GM19238 (cell line): ENCODE measurements around the gene C1orf232.

Experiments used
- DNase-seq: peaks from one replicate; pipeline ENCODE4 v3.0.0; 2011; ENCODE audit warnings: low spot score; ENCODE audit not compliant: insufficient read length

The C1orf232 gene

DNA sequence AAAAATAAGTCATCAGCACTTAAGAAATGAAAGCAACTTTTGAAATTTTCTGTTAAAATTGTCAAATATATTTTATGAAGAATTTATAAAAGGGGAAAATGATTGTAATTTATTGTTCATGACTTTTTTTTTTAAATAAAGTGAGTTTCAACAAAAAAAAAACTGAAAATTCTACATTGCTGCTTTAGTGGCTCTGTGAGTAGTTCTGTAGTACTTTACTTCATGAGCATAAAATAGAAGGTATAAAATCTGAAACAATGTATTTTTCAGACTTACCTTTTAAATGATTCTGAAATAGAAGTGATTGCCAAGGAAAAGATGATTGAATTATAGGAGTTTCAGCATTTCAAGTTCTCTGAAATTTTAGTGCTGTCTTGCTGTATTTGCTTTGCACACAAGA, 43.4 kb downstream of the C1orf232 start:
- no peak for DNase-seq

DNA sequence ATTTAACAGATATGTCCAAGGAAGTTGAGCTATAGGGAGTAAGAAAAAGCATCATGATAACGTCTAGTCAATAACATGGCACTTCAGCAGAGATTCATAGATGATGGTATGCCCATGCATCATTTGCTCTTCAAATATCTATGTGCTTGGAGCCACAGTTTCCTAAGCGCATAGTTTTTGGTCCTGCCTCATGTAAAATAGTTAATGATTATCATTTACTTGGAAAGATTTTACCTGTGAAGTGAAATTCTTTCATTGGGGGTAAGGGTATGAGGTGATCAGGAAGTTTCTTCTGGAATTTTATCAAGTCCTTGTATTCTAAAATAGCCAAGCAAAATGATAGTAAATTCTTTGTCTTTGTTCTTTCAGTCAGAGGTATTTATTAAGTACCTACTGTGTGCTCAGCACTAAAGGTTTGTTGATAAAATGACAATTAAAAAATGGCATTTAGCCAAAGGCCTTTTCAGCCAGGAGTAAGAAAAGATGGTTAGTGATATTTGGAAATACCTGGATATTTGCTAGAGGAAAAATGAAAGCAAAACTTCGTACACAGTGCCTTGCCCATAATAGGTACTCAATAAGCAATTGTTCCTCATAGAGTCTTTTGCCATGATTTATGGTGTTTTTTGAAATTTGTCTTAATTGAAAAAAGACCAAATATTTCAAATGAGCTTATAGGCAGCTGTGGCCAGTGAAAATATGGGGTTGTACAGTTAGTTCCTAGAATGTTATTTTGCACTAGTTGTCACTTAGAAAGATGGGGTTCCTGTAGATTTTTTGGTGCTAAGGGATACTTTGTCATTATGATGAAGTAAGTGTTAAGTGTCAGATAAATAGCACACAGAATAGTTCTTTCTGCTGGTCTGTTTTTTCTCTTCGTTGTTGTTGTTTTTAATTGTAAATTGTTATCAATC, 44.1 kb downstream of the C1orf232 start:
- no peak for DNase-seq

DNA sequence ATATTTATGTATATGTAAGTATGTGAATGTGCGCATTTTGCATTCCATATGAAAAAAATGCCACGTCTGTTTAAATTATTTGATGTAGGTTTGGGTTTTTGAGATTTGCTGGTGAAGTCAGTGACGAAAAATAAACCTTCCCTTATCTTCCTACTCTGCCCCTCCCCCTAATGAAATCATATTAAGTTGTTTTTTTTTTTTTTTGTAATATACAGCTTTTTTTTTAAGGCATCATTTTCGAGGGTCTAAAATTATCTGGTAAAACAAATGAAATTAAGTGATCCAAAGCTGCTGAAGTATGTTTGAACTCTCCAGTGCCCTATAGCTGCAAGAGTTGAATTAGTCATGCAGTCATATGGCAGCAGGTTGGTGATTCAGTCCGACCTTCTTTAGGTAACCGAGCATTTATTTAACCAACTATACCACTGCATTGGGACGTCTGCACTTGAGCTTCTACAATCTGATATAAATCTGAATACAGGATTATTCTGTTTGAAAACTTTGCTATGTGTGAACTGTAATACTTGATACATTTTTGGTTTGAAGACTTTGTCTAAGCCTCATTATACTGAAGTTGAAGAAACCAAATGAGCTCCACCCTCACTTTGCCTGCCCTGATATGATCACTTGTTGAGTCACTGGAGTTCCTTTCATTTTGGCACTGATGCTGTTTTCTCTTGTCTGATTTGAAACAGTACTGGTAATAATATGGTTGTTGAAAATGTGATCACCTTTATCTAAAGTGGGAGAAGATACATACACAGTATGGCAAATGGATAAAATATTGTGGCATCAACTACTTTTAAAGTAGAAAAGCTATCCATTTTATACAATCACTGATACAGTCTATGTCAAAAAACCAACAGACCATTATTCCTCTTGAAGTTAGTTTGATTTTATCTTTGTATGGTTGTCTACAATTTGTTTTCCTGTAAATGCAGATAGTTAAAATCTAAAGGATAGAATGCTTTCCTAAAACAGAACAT, 45.5 kb downstream of the C1orf232 start:
- DNase-seq: no peak

DNA sequence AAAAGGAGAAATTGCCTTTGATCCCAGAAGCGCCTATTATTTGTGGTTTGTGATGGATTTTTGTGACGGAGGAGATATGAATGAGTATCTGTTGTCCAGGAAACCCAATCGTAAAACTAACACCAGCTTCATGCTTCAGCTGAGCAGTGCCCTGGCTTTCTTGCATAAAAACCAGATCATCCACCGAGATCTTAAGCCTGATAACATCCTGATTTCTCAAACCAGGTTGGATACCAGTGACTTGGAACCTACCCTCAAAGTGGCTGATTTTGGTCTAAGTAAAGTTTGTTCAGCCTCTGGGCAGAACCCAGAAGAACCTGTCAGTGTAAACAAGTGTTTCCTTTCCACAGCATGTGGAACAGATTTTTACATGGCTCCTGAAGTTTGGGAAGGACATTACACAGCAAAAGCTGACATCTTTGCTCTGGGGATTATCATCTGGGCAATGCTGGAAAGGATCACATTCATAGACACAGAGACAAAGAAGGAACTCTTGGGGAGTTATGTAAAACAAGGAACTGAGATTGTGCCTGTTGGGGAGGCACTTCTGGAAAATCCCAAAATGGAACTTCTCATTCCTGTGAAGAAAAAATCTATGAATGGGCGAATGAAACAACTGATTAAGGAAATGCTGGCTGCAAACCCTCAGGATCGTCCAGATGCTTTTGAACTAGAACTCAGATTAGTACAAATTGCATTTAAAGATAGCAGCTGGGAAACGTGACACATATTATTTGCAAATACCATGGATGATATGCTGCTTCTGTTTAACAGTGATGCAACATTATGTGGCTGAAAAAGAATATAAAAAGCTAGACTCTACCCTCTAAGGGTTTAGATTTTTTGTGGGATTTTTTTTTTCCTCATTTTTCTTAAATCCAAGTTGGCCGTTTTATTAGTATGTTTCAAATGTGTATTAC, 46.6 kb downstream of the C1orf232 start:
- no peak for DNase-seq

DNA sequence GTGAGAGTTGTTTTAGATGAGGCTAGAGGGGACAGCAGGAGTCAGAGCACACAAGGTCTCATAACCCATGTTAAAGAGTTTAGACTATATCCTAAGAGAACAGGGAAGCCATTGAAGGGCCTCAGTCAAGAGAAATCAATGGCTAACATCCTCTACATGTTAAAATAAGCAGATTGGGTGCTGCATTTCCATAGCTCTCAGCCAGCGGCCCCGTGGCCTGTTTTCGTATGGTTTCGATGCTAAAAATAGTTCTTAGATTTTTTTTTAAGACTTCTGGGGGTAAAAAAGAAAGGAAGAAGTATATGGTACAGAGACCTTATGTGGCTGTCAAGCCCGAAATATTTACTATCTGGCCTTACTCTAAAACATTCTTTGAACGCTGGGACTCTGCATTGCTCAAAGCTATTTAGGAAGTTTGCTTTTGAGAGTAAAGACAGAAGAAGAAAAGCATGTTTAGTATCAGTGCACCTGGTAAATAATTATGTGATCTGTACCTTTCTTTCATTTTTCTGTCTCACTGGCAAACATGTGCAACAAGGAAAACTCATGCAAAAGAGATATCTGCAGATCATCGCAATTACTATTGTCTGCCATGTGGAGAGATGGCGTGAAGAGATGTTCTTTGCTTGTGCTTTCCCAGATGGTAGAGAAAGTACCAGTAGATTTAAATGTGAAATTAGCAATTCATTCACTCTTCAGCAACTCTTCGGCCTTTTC, 48.7 kb downstream of the C1orf232 start:
- peak; percentile 19 for DNase-seq

DNA sequence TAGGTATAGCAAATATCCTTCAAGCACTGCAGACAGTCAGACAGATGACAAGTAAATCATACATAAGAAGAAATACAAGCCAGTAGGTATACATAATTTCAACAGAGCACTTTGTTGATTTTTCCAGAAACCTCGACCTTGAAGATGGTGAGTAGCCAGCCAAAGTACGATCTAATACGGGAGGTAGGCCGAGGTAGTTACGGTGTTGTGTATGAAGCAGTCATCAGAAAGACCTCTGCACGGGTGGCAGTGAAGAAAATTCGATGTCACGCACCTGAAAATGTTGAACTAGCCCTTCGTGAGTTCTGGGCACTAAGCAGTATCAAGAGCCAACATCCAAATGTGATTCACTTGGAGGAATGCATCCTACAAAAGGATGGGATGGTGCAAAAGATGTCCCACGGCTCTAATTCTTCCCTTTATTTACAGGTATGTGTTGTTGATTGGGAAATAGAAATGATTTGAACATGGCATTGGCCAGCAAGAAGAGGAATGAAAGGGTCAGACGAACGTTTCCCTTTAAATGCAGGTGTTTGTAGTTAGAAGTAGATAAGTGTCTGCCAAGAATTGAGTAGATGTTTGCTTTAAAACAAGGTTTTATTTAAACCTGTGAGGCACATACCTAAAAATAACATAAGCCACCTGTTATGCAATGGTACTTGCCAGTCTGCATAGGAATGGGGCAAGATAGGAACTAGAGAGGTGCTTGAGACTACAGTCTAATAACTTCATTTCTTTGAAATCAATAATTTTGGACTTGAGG, 54.4 kb downstream of the C1orf232 start:
- no peak for DNase-seq
